ENCODE results near the gene ITPR1. TPM values are rescaled to one million over a fixed set of nuclear protein-coding genes. Genes with fewer than 3 reads are reported as not detected.

Gene ITPR1
- total RNA-seq, 1 donor from 2014 or later = 30.4 TPM

GRCh38 chr3:4491855-4492207 lies 1.3 kb upstream of the ITPR1 start:
- no peak for DNase-seq

GRCh38 chr3:4492208-4493013 lies 737 bp upstream of the ITPR1 start:
- DNase-seq = no peak

GRCh38 chr3:4493941-4494894 lies 1.1 kb downstream of the ITPR1 start:
- no peak for DNase-seq

GRCh38 chr3:4494895-4495264 lies 1.7 kb downstream of the ITPR1 start:
- no peak for DNase-seq

GRCh38 chr3:4495294-4496086 lies 2.3 kb downstream of the ITPR1 start:
- no peak for DNase-seq

- no peak for DNase-seq
These were observed 2.9 kb downstream of the ITPR1 start for GRCh38 chr3:4496087-4496452.

- no peak for DNase-seq
These were observed 4.0 kb downstream of the ITPR1 start for GRCh38 chr3:4497005-4497692.

- DNase-seq = no peak
These were observed 4.7 kb downstream of the ITPR1 start for GRCh38 chr3:4497843-4498324.

GRCh38 chr3:4498446-4498845 lies 5.3 kb downstream of the ITPR1 start:
- DNase-seq = no peak

- DNase-seq = no peak
These were observed 8.3 kb downstream of the ITPR1 start for GRCh38 chr3:4501437-4501836.

- DNase-seq = no peak
These were observed 8.8 kb downstream of the ITPR1 start for GRCh38 chr3:4501927-4502326.

- no peak for DNase-seq
These were observed 9.9 kb downstream of the ITPR1 start for GRCh38 chr3:4503050-4503449.

- no peak for DNase-seq
These were observed 11.5 kb downstream of the ITPR1 start for GRCh38 chr3:4504340-4505261.

- DNase-seq = no peak
These were observed 12.8 kb downstream of the ITPR1 start for GRCh38 chr3:4505688-4506558.

GRCh38 chr3:4506559-4507023 lies 13.4 kb downstream of the ITPR1 start:
- DNase-seq = no peak

GRCh38 chr3:4507024-4507596 lies 14.0 kb downstream of the ITPR1 start:
- DNase-seq = peak; percentile 7

GRCh38 chr3:4508048-4508981 lies 15.2 kb downstream of the ITPR1 start:
- no peak for DNase-seq

GRCh38 chr3:4509043-4509442 lies 15.9 kb downstream of the ITPR1 start:
- DNase-seq = no peak
